A673 (cell line): ENCODE measurements around the gene NOL3.

Source experiments
- CTCF ChIP-seq: fragments of 300-800, 200-600 bp; sonication (generic); conservative IDR thresholded peaks from 2 replicates; pipeline ENCODE4 v1.5.1; 2017; ENCODE audit warnings: low read depth, mild to moderate bottlenecking, antibody characterized with exemption, low read length, moderate library complexity, mixed read lengths
- EZH2 ChIP-seq: fragments of 200-600 bp; sonication (generic); IDR thresholded peaks from 2 replicates; pipeline ENCODE4 v1.6.1; 2017; ENCODE audit warnings: borderline replicate concordance, low read depth, mild to moderate bottlenecking, mixed read lengths, antibody characterized with exemption, low read length; ENCODE audit not compliant: poor library complexity, severe bottlenecking

DNA sequence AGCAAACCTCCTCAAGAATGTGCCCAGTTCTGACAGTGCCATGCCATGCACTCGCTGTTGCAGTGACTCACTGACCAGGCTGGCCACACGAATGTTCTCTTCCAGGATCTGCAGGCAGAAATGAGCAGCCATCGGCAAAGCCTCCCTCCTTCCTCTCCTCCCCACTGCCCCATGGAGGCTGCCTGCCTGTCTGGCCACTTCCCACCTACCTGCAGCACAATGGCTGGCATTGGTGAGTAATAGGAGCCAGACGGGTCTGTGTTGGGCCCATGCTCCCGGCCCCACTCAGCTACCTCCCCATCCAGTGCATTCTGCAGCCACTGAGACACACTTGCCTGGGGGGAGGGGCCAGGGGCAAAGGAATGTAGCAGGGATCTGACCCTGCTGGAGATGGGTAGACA is 16.2 kb downstream of the NOL3 start:
- TF ChIP-seq CTCF (no peak), EZH2 (no peak)
